Calu3 (cell line): ENCODE data around the gene RTN4RL1. TPM values are rescaled to one million over a fixed set of nuclear protein-coding genes. Genes with fewer than 3 reads are reported as not detected.

Experiments used
- BruUV-seq: library from RNA; stranded (reverse); fragments of 400-500 nt; replicated peaks from 2 replicates; lab custom pipeline; 2021; lab: Mats Ljungman, UMichigan
- CTCF ChIA-PET: fragments of 300-600 bp; sonication (Branson Sonifier 250); formaldehyde crosslinking; loops from one replicate; lab custom pipeline; 2022; ENCODE audit warnings: antibody characterized with exemption; lab: Charles Lee
- DNase-seq: peaks from one replicate; pipeline ENCODE4 v3.0.0; 2022
- H3K27ac Mint-ChIP-seq: one replicate; pipeline ENCODE4 v1.8.0; 2022; ENCODE audit warnings: mixed read lengths; ENCODE audit not compliant: unreplicated experiment
- H3K27me3 Mint-ChIP-seq: one replicate; pipeline ENCODE4 v1.8.0; 2022; ENCODE audit warnings: mixed read lengths; ENCODE audit not compliant: unreplicated experiment
- H3K36me3 Mint-ChIP-seq: one replicate; pipeline ENCODE4 v1.8.0; 2022; ENCODE audit warnings: mild to moderate bottlenecking, moderate library complexity, mixed read lengths; ENCODE audit not compliant: insufficient read depth, unreplicated experiment
- H3K4me1 Mint-ChIP-seq: one replicate; pipeline ENCODE4 v1.8.0; 2022; ENCODE audit warnings: mild to moderate bottlenecking, low read depth, mixed read lengths; ENCODE audit not compliant: unreplicated experiment
- H3K4me3 Mint-ChIP-seq: one replicate; pipeline ENCODE4 v1.8.0; 2022; ENCODE audit warnings: mild to moderate bottlenecking, low read depth, moderate library complexity, mixed read lengths; ENCODE audit not compliant: unreplicated experiment
- H3K9me3 Mint-ChIP-seq: one replicate; pipeline ENCODE4 v1.8.0; 2022; ENCODE audit warnings: low read depth, mixed read lengths; ENCODE audit not compliant: unreplicated experiment
- CTCF ChIP-seq: fragments of 200-600 bp; IDR thresholded peaks from one replicate; pipeline ENCODE4 v1.8.0; 2022; ENCODE audit warnings: antibody characterized with exemption; ENCODE audit not compliant: unreplicated experiment
- intact Hi-C: fragments of 100-400 bp; cut with micrococcal nuclease; formaldehyde crosslinking; loops from one replicate; pipeline ENCODE4 v1.10.0; 2022; ENCODE audit not compliant: unreplicated experiment
- total RNA-seq: library from RNA; stranded (reverse); gene quantifications from 2 replicates; pipeline ENCODE4 v1.2.3, GENCODE V29; 2022

RTN4RL1 gene
- total RNA-seq, 1 experiment from 2014 or later = not detected

DNA sequence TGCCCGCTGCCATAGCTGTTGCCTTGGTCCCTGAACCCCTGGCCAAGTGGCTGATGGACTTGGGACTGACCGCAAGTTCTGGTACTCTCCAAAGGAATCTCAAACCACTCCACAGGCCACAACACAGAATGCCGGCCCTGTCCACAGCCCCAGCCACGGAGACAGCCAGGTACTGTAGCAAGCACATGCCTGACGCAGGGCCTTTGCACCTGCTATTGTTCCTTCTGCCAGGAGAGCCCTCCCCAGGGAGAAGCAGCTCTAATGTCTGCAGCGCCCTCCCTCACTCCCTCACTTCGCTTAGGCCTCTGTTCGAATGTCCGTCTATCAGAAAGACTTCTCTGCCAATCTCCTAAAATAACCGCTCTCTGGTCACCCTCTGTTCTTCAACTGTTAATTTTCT is 15.4 kb downstream of the RTN4RL1 start:
- BruUV-seq = no TSS peak
- H3K36me3 Mint-ChIP-seq = no peaks in the 10 kb centered on the region
- DNase-seq = no peak
- peaks cover 9% of the 10 kb centered on the region for H3K27me3 Mint-ChIP-seq
- H3K4me1 Mint-ChIP-seq = no peaks in the 10 kb centered on the region
- H3K9me3 Mint-ChIP-seq = no peaks in the 10 kb centered on the region
- H3K4me3 Mint-ChIP-seq = no peak overlapping the region
- intact Hi-C loops = no loop called here
- no peak for TF ChIP-seq CTCF
- CTCF ChIA-PET = no interaction called here
- H3K27ac Mint-ChIP-seq = no peak overlapping the region

- intact Hi-C loops = no loop called here
- H3K9me3 Mint-ChIP-seq = no peaks in the 10 kb centered on the region
- CTCF ChIA-PET = no interaction called here
- H3K36me3 Mint-ChIP-seq = no peaks in the 10 kb centered on the region
- no peak for DNase-seq
- no peaks in the 10 kb centered on the region for H3K4me1 Mint-ChIP-seq
- H3K27ac Mint-ChIP-seq = no peak overlapping the region
- BruUV-seq = no TSS peak
- TF ChIP-seq CTCF = no peak
- H3K4me3 Mint-ChIP-seq = no peak overlapping the region
- H3K27me3 Mint-ChIP-seq = no peaks in the 10 kb centered on the region
These were observed 16.6 kb downstream of the RTN4RL1 start for GRCh38 chr17:2008332-2009126.

- no TSS peak for BruUV-seq
- H3K36me3 Mint-ChIP-seq = peaks cover 6% of the 10 kb centered on the region
- H3K4me3 Mint-ChIP-seq = no peak overlapping the region
- no peak for TF ChIP-seq CTCF
- no peaks in the 10 kb centered on the region for H3K9me3 Mint-ChIP-seq
- no peaks in the 10 kb centered on the region for H3K27me3 Mint-ChIP-seq
- no peak for DNase-seq
- intact Hi-C loops = no loop called here
- H3K27ac Mint-ChIP-seq = no peak overlapping the region
- peaks cover 19% of the 10 kb centered on the region for H3K4me1 Mint-ChIP-seq
- CTCF ChIA-PET = interaction anchor here (1.3 kb wide), 1 partner anchor 19 kb away, joined by 8 read pairs; no protein-coding TSS in a partner anchor
These were observed 20.6 kb downstream of the RTN4RL1 start for GRCh38 chr17:2004435-2004952.

GRCh38 chr17:2003525-2003924 is 21.6 kb downstream of the RTN4RL1 start:
- CTCF ChIA-PET = interaction anchor here (1.3 kb wide), 1 partner anchor 20 kb away, joined by 8 read pairs; no protein-coding TSS in a partner anchor
- TF ChIP-seq CTCF = no peak
- H3K9me3 Mint-ChIP-seq = no peaks in the 10 kb centered on the region
- BruUV-seq = no TSS peak
- no peak overlapping the region for H3K27ac Mint-ChIP-seq
- H3K36me3 Mint-ChIP-seq = peaks cover 7% of the 10 kb centered on the region
- DNase-seq = no peak
- H3K4me3 Mint-ChIP-seq = no peak overlapping the region
- peaks cover 24% of the 10 kb centered on the region for H3K4me1 Mint-ChIP-seq
- intact Hi-C loops = no loop called here
- no peaks in the 10 kb centered on the region for H3K27me3 Mint-ChIP-seq
